KMS-11 (cell line): ENCODE measurements around the gene KISS1R.

ENCODE experiments used
- H2AFZ ChIP-seq: fragments of 200-600 bp; sonication (generic); 2 replicates; pipeline ENCODE4 v1.6.1; 2016; ENCODE audit warnings: antibody characterized with exemption, mixed run types, low read depth
- H3K27ac ChIP-seq: fragments of 200-600 bp; sonication (generic); 2 replicates; pipeline ENCODE4 v1.6.1; 2016; ENCODE audit warnings: mild to moderate bottlenecking, mixed run types
- H3K27me3 ChIP-seq: fragments of 200-600 bp; sonication (generic); 2 replicates; pipeline ENCODE4 v1.6.1; 2017; ENCODE audit warnings: mild to moderate bottlenecking, low read depth, mixed run types, moderate library complexity; ENCODE audit not compliant: insufficient read depth
- H3K36me3 ChIP-seq: fragments of 200-600 bp; sonication (generic); 2 replicates; pipeline ENCODE4 v1.6.1; 2017; ENCODE audit warnings: mild to moderate bottlenecking, mixed run types; ENCODE audit not compliant: insufficient read depth
- H3K4me1 ChIP-seq: fragments of 200-600 bp; sonication (generic); 2 replicates; pipeline ENCODE4 v1.6.1; 2016; ENCODE audit warnings: mild to moderate bottlenecking, low read depth, mixed run types; ENCODE audit not compliant: poor library complexity, severe bottlenecking
- H3K4me2 ChIP-seq: fragments of 200-600 bp; sonication (generic); 2 replicates; pipeline ENCODE4 v1.7.0; 2016; ENCODE audit warnings: mild to moderate bottlenecking, mixed run types
- H3K4me3 ChIP-seq: fragments of 200-600 bp; sonication (generic); IDR thresholded peaks from 2 replicates; pipeline ENCODE4 v1.6.1; 2017; ENCODE audit warnings: low read depth, low read length, mixed read lengths; ENCODE audit not compliant: insufficient read depth
- H3K79me2 ChIP-seq: fragments of 200-600 bp; sonication (generic); 2 replicates; pipeline ENCODE4 v1.6.1; 2016; ENCODE audit warnings: low read depth, mixed run types; ENCODE audit not compliant: insufficient read depth
- H3K9ac ChIP-seq: fragments of 200-600 bp; sonication (generic); 2 replicates; pipeline ENCODE4 v1.6.1; 2016; ENCODE audit warnings: mild to moderate bottlenecking, mixed run types
- H4K20me1 ChIP-seq: fragments of 200-600 bp; sonication (generic); 2 replicates; pipeline ENCODE4 v1.6.1; 2016; ENCODE audit warnings: mild to moderate bottlenecking, mixed run types; ENCODE audit not compliant: insufficient read depth
- CTCF ChIP-seq: fragments of 200-600 bp; sonication (generic); conservative IDR thresholded peaks from 2 replicates; pipeline ENCODE4 v1.6.1; 2017; ENCODE audit warnings: low read depth, mild to moderate bottlenecking, antibody characterized with exemption, low read length, moderate library complexity, mixed read lengths

KISS1R gene

GRCh38 chr19:899336-900042, 17.6 kb upstream of the KISS1R start:
- no peaks in the 10 kb centered on the region for H3K27me3 ChIP-seq
- H4K20me1 ChIP-seq, result no peaks in the 10 kb centered on the region
- no peaks in the 10 kb centered on the region for H3K36me3 ChIP-seq
- H3K79me2 ChIP-seq, result no peaks in the 10 kb centered on the region
- no peaks in the 10 kb centered on the region for H3K4me1 ChIP-seq
- no peak for TF ChIP-seq CTCF
- H2AFZ ChIP-seq, result no peak overlapping the region
- no peak overlapping the region for H3K9ac ChIP-seq
- H3K27ac ChIP-seq, result no peak overlapping the region
- H3K4me2 ChIP-seq, result no peak overlapping the region
- H3K4me3 ChIP-seq, result no peak overlapping the region

DNA sequence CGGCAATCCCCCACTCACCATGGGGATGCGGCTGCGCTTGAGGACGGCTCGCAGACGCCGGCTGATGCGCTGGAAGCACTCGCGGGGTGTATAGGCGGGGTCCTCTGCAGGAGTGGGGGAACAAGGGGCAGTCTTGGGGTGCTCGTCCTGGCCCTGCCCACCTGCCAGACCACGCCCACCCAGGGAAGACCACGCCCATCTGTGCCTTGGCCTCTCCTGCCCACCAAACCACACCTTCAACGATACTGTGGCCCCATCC, 17.2 kb upstream of the KISS1R start:
- Histone ChIP-seq H4K20me1 (no peaks in the 10 kb centered on the region), H3K4me2 (no peak overlapping the region)
- no peak for TF ChIP-seq CTCF

GRCh38 chr19:900302-901111, 16.6 kb upstream of the KISS1R start:
- H3K27ac ChIP-seq, result no peak overlapping the region
- TF ChIP-seq CTCF, result no peak
- H3K4me3 ChIP-seq, result no peak overlapping the region
- no peaks in the 10 kb centered on the region for H3K79me2 ChIP-seq
- no peak overlapping the region for H2AFZ ChIP-seq
- no peak overlapping the region for H3K9ac ChIP-seq
- H3K36me3 ChIP-seq, result no peaks in the 10 kb centered on the region
- H3K4me2 ChIP-seq, result no peak overlapping the region
- H4K20me1 ChIP-seq, result no peaks in the 10 kb centered on the region
- H3K27me3 ChIP-seq, result no peaks in the 10 kb centered on the region
- H3K4me1 ChIP-seq, result no peaks in the 10 kb centered on the region

More for the DNA sequence above, 17.2 kb upstream of the KISS1R start:
- no peak overlapping the region for H3K27ac ChIP-seq
- H3K27me3 ChIP-seq, result no peaks in the 10 kb centered on the region
- H3K9ac ChIP-seq, result no peak overlapping the region
- no peaks in the 10 kb centered on the region for H3K4me1 ChIP-seq
- H2AFZ ChIP-seq, result no peak overlapping the region
- H3K79me2 ChIP-seq, result no peaks in the 10 kb centered on the region
- no peaks in the 10 kb centered on the region for H3K36me3 ChIP-seq
- H3K4me3 ChIP-seq, result no peak overlapping the region

GRCh38 chr19:901216-902092, 15.7 kb upstream of the KISS1R start:
- Histone ChIP-seq H3K4me3 (no peak overlapping the region), H3K36me3 (no peaks in the 10 kb centered on the region), H3K4me1 (no peaks in the 10 kb centered on the region), H3K79me2 (no peaks in the 10 kb centered on the region), H3K9ac (no peak overlapping the region), H3K27ac (no peak overlapping the region), H2AFZ (no peak overlapping the region), H3K4me2 (no peak overlapping the region), H3K27me3 (no peaks in the 10 kb centered on the region), H4K20me1 (no peaks in the 10 kb centered on the region)
- no peak for TF ChIP-seq CTCF
